Endothelial cell of umbilical vein (primary cell): Measurements from ENCODE around the gene IL16. TPM values are rescaled to one million over a fixed set of nuclear protein-coding genes. Genes with fewer than 3 reads are reported as not detected.

Experiments used
- BruUV-seq: library from RNA; stranded (reverse); fragments of 400-500 nt; replicated peaks from 2 replicates; lab custom pipeline; 2021; lab: Mats Ljungman, UMichigan
- CTCF ChIA-PET: fragments of 300-600, 350-600 bp; sonication (Branson Sonifier 250); formaldehyde crosslinking; loops from one replicate; lab custom pipeline; 2021; ENCODE audit warnings: antibody characterized with exemption, inconsistent platforms; lab: Charles Lee
- POLR2A ChIA-PET: fragments of 300-600, 350-600 bp; sonication (Branson Sonifier 250); formaldehyde crosslinking; loops from one replicate; lab custom pipeline; 2021; ENCODE audit warnings: antibody characterized with exemption, inconsistent platforms; lab: Charles Lee
- DNase-seq: peaks from one replicate; pipeline ENCODE4 v3.0.0-alpha.2; 2011; ENCODE audit warnings: low read depth, low spot score
- FAIRE-seq: peaks from 2 replicates; lab custom pipeline; 2011; peaks lifted over from hg19 to GRCh38; lab: Jason Lieb, UNC
- H2AFZ ChIP-seq: 2 replicates; pipeline ENCODE4 v1.6.0; 2012; ENCODE audit warnings: low read depth, low read length, control low read depth, inconsistent platforms
- H3K27ac ChIP-seq: 2 replicates; pipeline ENCODE4 v1.5.1; 2011; ENCODE audit warnings: low read depth, mild to moderate bottlenecking, control low read depth, low read length, moderate library complexity; ENCODE audit not compliant: insufficient read depth
- H3K27me3 ChIP-seq, 2 experiments: 2 replicates each; pipeline versions ENCODE4 v1.6.0 to v1.6.1; 2011; ENCODE audit warnings: low read length in 2 of 2, mixed read lengths in 1 of 2; ENCODE audit not compliant: control insufficient read depth in 2 of 2, insufficient read depth in 2 of 2
- H3K36me3 ChIP-seq, 2 experiments: 2 replicates in 1 of 2; 3 replicates in 1 of 2; pipeline ENCODE4 v1.5.1; 2011; ENCODE audit warnings: low read length in 2 of 2, mild to moderate bottlenecking in 1 of 2, moderate library complexity in 1 of 2; ENCODE audit not compliant: control insufficient read depth in 2 of 2, insufficient read depth in 2 of 2; ENCODE audit errors: extremely low read depth in 1 of 2
- H3K4me1 ChIP-seq: 3 replicates; pipeline ENCODE4 v1.5.1; 2011; ENCODE audit warnings: mild to moderate bottlenecking, low read length; ENCODE audit not compliant: control insufficient read depth, insufficient read depth; ENCODE audit errors: extremely low read depth
- H3K4me2 ChIP-seq: 2 replicates; pipeline ENCODE4 v1.6.1; 2011; ENCODE audit warnings: low read length, control low read depth, mixed read lengths; ENCODE audit not compliant: insufficient read depth
- H3K4me3 ChIP-seq, 3 experiments: fragments of 200-600 bp in 1 of 3; sonication (generic), shearing (Covaris generic) in 1 of 3; replicated peaks in 1 of 3; 2 replicates each; pipeline ENCODE4 v1.5.1; 2011 to 2016; ENCODE audit warnings: control low read depth in 3 of 3, low read length in 3 of 3, mild to moderate bottlenecking in 2 of 3, inconsistent platforms in 1 of 3, low read depth in 1 of 3, moderate library complexity in 1 of 3; ENCODE audit not compliant: insufficient read depth in 1 of 3
- H3K79me2 ChIP-seq: 2 replicates; pipeline ENCODE4 v1.6.0; 2012; ENCODE audit warnings: low read length, inconsistent platforms; ENCODE audit not compliant: control insufficient read depth, insufficient read depth
- H3K9ac ChIP-seq: replicated peaks from 2 replicates; pipeline ENCODE3; 2011; ENCODE audit warnings: low read length, control low read depth; ENCODE audit not compliant: insufficient read depth; ENCODE audit errors: extremely low read depth
- H3K9me1 ChIP-seq: replicated peaks from 3 replicates; pipeline ENCODE4 v1.6.0; 2011; ENCODE audit warnings: mild to moderate bottlenecking, low read length; ENCODE audit not compliant: control insufficient read depth, insufficient read depth; ENCODE audit errors: extremely low read depth
- H3K9me3 ChIP-seq: replicated peaks from 2 replicates; pipeline ENCODE4 v1.5.1; 2012; ENCODE audit warnings: low read length, inconsistent platforms; ENCODE audit not compliant: control insufficient read depth, insufficient read depth
- H4K20me1 ChIP-seq: replicated peaks from 2 replicates; pipeline ENCODE3; 2011; ENCODE audit warnings: mild to moderate bottlenecking, low read length; ENCODE audit not compliant: control insufficient read depth, insufficient read depth; ENCODE audit errors: extremely low read depth
- EZH2 ChIP-seq: IDR thresholded peaks from 2 replicates; pipeline ENCODE4 v1.6.1; 2012; ENCODE audit warnings: borderline replicate concordance, low read depth, mild to moderate bottlenecking, moderate library complexity, low read length, inconsistent platforms; ENCODE audit not compliant: severe bottlenecking
- FOS ChIP-seq: IDR thresholded peaks from 2 replicates; pipeline ENCODE4 v1.6.1; 2011; ENCODE audit warnings: mild to moderate bottlenecking, low read length, moderate library complexity, borderline replicate concordance; ENCODE audit not compliant: insufficient read depth
- GATA2 ChIP-seq: IDR thresholded peaks from 2 replicates; pipeline ENCODE4 v1.7.0; 2011; ENCODE audit warnings: low read depth, mild to moderate bottlenecking, moderate library complexity, mixed read lengths, low read length; ENCODE audit not compliant: insufficient read length, insufficient read depth
- JUN ChIP-seq: IDR thresholded peaks from 2 replicates; pipeline ENCODE4 v1.6.1; 2011; ENCODE audit warnings: borderline replicate concordance, low read depth; ENCODE audit not compliant: insufficient read length, insufficient read depth
- MYC ChIP-seq: IDR thresholded peaks from one replicate; pipeline ENCODE4 v1.6.1; 2011; ENCODE audit warnings: mild to moderate bottlenecking, low read depth, low read length
- POLR2A ChIP-seq: IDR thresholded peaks from 2 replicates; pipeline ENCODE4 v1.6.1; 2012; ENCODE audit warnings: low read depth, mild to moderate bottlenecking, control low read depth, low read length
- POLR2AphosphoS5 ChIP-seq: IDR thresholded peaks from 2 replicates; pipeline ENCODE4 v1.6.1; 2012; ENCODE audit warnings: low read depth, mild to moderate bottlenecking, control low read depth, low read length, moderate library complexity; ENCODE audit not compliant: insufficient read depth
- dilution Hi-C: fragments of 300-500 bp; cut with MboI; formaldehyde crosslinking; loops from one replicate; pipeline ENCODE4 v1.15.0; 2019; ENCODE audit warnings: low sequenced_read_pairs; ENCODE audit not compliant: extremely low pct_ligation_motif_present
- intact Hi-C: fragments of 100-400 bp; cut with micrococcal nuclease; formaldehyde crosslinking; loops from one replicate; pipeline ENCODE4 v1.10.0; 2022
- polyA plus RNA-seq, 4 experiments: library from polyadenylated mRNA; depleted of rRNA in 3 of 4; stranded (reverse) in 3 of 4; unstranded in 1 of 4; fragments of >200 nt; gene quantifications; 2 replicates each; pipeline versions ENCODE4 v1.2.1 to v1.2.3, GENCODE V29; 2011 to 2012; ENCODE audit warnings: missing spikeins in 1 of 4
- total RNA-seq: library from RNA; stranded (reverse); gene quantifications from 2 replicates; pipeline ENCODE4 v1.2.3, GENCODE V29; 2021
- TF ChIP-seq, protein P1 (sequence below), 2 donors: IDR thresholded peaks; 1 replicate in 1 of 2; 2 replicates in 1 of 2; pipeline ENCODE4 v1.5.1; 2011; ENCODE audit warnings: low read length in 2 of 2, mild to moderate bottlenecking in 2 of 2, moderate library complexity in 2 of 2, control low read depth in 1 of 2, inconsistent platforms in 1 of 2, low read depth in 1 of 2; ENCODE audit not compliant: insufficient read depth in 1 of 2; ENCODE audit errors: extremely low read depth in 1 of 2
- TF ChIP-seq, protein P2 (sequence below): IDR thresholded peaks from 2 replicates; pipeline ENCODE4 v1.6.1; 2011; ENCODE audit not compliant: insufficient read depth, insufficient read length

IL16 gene
- total and polyA plus RNA-seq, 2 donors (not counting 3 experiments of a cell fraction or from before 2014, with no cell fraction given): 0.29 to 2.1 TPM

DNA sequence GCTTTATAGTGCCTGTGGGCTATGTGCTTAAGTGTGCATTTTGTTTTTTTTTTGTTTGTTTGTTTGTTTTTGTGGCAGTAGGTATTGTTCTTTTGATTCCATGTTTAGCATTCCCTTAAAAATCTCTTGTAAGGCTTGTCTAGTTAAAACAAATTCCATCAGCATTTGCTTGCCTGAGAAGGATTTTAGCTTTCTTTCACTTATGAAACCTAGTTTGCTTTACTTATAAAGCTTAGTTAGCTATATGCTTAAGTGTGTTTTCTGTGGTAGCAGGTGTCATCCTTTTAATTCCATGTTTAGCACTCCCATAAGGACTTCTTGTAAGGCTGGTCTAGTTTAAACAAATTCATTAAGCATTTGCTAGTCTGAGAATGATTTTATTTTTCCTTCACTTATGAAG, 17.3 kb downstream of the IL16 start:
- BruUV-seq: no TSS peak
- no peaks in the 10 kb centered on the region for H3K4me1 ChIP-seq
- no peak for DNase-seq
- no peak overlapping the region for H3K4me2 ChIP-seq
- H3K36me3 ChIP-seq: no peaks in the 10 kb centered on the region
- H3K4me3 ChIP-seq: no peak overlapping the region
- dilution Hi-C loops (no loop called here), intact Hi-C loops (no loop called here)
- CTCF ChIA-PET: no interaction called here
- no peak for FAIRE-seq
- H3K79me2 ChIP-seq: no peaks in the 10 kb centered on the region
- H3K27me3 ChIP-seq: no peaks in the 10 kb centered on the region
- no peaks in the 10 kb centered on the region for H3K9me3 ChIP-seq
- no peak overlapping the region for H3K9ac ChIP-seq
- POLR2A ChIA-PET: no interaction called here
- H3K9me1 ChIP-seq: no peaks in the 10 kb centered on the region
- no peak for TF ChIP-seq GATA2
- no peak for TF ChIP-seq JUN
- TF ChIP-seq, protein P1, sequence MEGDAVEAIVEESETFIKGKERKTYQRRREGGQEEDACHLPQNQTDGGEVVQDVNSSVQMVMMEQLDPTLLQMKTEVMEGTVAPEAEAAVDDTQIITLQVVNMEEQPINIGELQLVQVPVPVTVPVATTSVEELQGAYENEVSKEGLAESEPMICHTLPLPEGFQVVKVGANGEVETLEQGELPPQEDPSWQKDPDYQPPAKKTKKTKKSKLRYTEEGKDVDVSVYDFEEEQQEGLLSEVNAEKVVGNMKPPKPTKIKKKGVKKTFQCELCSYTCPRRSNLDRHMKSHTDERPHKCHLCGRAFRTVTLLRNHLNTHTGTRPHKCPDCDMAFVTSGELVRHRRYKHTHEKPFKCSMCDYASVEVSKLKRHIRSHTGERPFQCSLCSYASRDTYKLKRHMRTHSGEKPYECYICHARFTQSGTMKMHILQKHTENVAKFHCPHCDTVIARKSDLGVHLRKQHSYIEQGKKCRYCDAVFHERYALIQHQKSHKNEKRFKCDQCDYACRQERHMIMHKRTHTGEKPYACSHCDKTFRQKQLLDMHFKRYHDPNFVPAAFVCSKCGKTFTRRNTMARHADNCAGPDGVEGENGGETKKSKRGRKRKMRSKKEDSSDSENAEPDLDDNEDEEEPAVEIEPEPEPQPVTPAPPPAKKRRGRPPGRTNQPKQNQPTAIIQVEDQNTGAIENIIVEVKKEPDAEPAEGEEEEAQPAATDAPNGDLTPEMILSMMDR (IDR thresholded peaks at IDR 0.05; ENCODE audit: extremely low read depth in 1 of 2, insufficient read depth in 1 of 2, low read depth in 1 of 2, low read length in 2 of 2): no peak
- TF ChIP-seq EZH2: no peak
- no peak for TF ChIP-seq POLR2AphosphoS5
- no peak for TF ChIP-seq POLR2A
- TF ChIP-seq FOS: no peak
- TF ChIP-seq, protein P2, sequence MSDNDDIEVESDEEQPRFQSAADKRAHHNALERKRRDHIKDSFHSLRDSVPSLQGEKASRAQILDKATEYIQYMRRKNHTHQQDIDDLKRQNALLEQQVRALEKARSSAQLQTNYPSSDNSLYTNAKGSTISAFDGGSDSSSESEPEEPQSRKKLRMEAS: no peak
- no peak for TF ChIP-seq MYC
- no peaks in the 10 kb centered on the region for H4K20me1 ChIP-seq
- H3K27ac ChIP-seq: no peak overlapping the region
- no peak overlapping the region for H2AFZ ChIP-seq
